GM23248 (cell line): ENCODE measurements around the gene FAM81A.

ENCODE experiments used
- EZH2 ChIP-seq: fragments of 200-600 bp; sonication (generic); IDR thresholded peaks from 2 replicates; pipeline ENCODE4 v1.6.1; 2018; ENCODE audit warnings: antibody characterized with exemption, mild to moderate bottlenecking; ENCODE audit not compliant: insufficient read depth, poor library complexity, severe bottlenecking
- EZH2phosphoT487 ChIP-seq: fragments of 200-600 bp; sonication (generic); IDR thresholded peaks from 2 replicates; pipeline ENCODE4 v1.6.1; 2018; ENCODE audit warnings: antibody characterized with exemption, moderate library complexity, mild to moderate bottlenecking, low read depth; ENCODE audit not compliant: insufficient read depth

DNA sequence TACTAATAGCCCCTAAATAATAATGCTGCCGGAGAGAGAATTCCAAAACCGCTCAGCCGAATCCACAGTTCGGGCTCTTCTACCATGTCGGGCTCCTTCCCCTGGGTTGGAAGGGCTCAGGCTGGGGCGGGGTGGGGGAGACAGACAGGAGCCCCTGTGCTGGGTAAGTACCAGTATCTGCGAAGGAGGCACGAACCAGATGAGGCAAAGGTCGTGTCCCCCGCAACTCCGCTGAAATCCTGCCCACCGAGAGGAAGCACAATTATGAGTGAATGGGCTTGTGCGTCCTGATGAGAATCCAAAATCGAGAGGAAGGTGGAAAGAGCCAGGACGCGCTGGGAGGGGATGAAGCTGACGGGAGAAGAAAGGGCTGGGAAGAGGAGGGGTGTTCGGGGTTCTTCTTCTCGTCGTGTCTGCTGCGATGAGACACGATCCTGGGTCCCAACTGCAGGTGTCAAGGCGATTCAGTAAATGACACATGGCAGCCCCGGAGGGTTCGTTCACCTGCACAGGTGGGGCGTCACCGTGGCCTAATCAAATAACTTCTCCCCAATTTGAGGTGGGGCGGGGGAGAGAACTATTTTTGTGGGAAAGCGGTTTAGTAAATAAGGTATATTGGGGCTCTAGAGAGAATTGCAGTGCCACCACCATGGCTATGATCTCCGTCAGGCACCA is 707 bp upstream of the FAM81A start:
- TF ChIP-seq EZH2 = peak; percentile 70
- 0 out of 2 replicates have a peak, but pooled peaks have one; percentile 13 for TF ChIP-seq EZH2phosphoT487
